Thoracic aorta (tissue), 2 donors: ENCODE results near the gene SERPINA12. TPM values are rescaled to one million over a fixed set of nuclear protein-coding genes. Genes with fewer than 3 reads are reported as not detected.

ENCODE experiments used
- ATAC-seq: fragments of 150-250 bp; one replicate; pipeline ENCODE4 v1.8.0; 2017; ENCODE audit warnings: low read depth; ENCODE audit not compliant: insufficient number of reproducible peaks, low FRiP score
- DNase-seq: peaks from one replicate; pipeline ENCODE4 v3.0.0-alpha.2; 2020; ENCODE audit warnings: low spot score
- H3K27ac ChIP-seq, 2 donors: fragments of 200-600 bp; sonication (generic); 1 replicate in 1 of 2; 2 replicates in 1 of 2; pipeline ENCODE4 v1.5.1; 2016; ENCODE audit warnings: mild to moderate bottlenecking in 2 of 2, moderate library complexity in 2 of 2
- H3K27me3 ChIP-seq: fragments of 200-600 bp; sonication (generic); replicated peaks from 2 replicates; pipeline ENCODE4 v1.6.0; 2016; ENCODE audit warnings: mild to moderate bottlenecking; ENCODE audit not compliant: insufficient read depth
- H3K36me3 ChIP-seq: fragments of 200-600 bp; sonication (generic); one replicate; pipeline ENCODE4 v1.5.1; 2016
- H3K4me1 ChIP-seq, 2 donors: fragments of 200-600 bp; sonication (generic); 1 replicate in 1 of 2; 2 replicates in 1 of 2; pipeline versions ENCODE4 v1.5.1 to v1.6.0; 2016; ENCODE audit warnings: low read depth in 2 of 2, mild to moderate bottlenecking in 1 of 2; ENCODE audit not compliant: control insufficient read depth in 1 of 2
- H3K4me3 ChIP-seq: fragments of 200-600 bp; sonication (generic); 2 replicates; pipeline ENCODE4 v1.5.1; 2016; ENCODE audit warnings: mild to moderate bottlenecking
- H3K9me3 ChIP-seq: fragments of 200-600 bp; sonication (generic); 2 replicates; pipeline ENCODE4 v1.5.1; 2016
- total RNA-seq, 2 donors: library from RNA; depleted of rRNA; stranded (reverse); fragments of >200 nt; gene quantifications; one replicate each; pipeline versions ENCODE4 v1.1.0 to v1.2.3, GENCODE V29; 2016
- TF ChIP-seq, protein P1 (sequence below): fragments of 200-600 bp; sonication (generic); IDR thresholded peaks from one replicate; pipeline ENCODE4 v1.5.1; 2019; ENCODE audit warnings: antibody characterized with exemption

The SERPINA12 gene
- total RNA-seq, 2 donors from 2014 or later = not detected

DNA sequence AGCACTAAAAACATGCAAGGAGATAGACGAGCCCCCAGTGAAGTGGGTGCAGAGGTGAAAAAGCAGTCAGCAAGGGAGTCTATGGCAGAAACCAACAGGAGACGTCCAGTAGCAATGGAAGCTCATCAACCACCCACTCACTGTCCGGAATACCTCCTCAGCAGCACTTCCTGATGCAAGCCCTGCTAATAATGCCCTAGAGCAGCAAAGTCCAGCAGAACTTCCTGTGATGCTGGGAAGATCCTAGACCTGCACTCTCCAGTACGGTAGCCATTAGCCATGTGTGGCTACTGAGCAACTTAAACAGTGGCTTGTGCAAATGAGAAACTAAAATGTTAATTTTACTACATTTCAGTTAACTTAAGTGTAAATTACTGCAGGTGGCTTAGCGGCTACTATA lies 44.2 kb downstream of the SERPINA12 start:
- Histone ChIP-seq H3K27me3 (no peaks in the 10 kb centered on the region), H3K4me1 (no peaks in the 10 kb centered on the region), H3K9me3 (no peaks in the 10 kb centered on the region), H3K27ac (no peak overlapping the region), H3K36me3 (no peaks in the 10 kb centered on the region), H3K4me3 (no peak overlapping the region)
- TF ChIP-seq, protein P1, sequence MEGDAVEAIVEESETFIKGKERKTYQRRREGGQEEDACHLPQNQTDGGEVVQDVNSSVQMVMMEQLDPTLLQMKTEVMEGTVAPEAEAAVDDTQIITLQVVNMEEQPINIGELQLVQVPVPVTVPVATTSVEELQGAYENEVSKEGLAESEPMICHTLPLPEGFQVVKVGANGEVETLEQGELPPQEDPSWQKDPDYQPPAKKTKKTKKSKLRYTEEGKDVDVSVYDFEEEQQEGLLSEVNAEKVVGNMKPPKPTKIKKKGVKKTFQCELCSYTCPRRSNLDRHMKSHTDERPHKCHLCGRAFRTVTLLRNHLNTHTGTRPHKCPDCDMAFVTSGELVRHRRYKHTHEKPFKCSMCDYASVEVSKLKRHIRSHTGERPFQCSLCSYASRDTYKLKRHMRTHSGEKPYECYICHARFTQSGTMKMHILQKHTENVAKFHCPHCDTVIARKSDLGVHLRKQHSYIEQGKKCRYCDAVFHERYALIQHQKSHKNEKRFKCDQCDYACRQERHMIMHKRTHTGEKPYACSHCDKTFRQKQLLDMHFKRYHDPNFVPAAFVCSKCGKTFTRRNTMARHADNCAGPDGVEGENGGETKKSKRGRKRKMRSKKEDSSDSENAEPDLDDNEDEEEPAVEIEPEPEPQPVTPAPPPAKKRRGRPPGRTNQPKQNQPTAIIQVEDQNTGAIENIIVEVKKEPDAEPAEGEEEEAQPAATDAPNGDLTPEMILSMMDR = no peak
- ATAC-seq (no peak), DNase-seq (no peak)

DNA sequence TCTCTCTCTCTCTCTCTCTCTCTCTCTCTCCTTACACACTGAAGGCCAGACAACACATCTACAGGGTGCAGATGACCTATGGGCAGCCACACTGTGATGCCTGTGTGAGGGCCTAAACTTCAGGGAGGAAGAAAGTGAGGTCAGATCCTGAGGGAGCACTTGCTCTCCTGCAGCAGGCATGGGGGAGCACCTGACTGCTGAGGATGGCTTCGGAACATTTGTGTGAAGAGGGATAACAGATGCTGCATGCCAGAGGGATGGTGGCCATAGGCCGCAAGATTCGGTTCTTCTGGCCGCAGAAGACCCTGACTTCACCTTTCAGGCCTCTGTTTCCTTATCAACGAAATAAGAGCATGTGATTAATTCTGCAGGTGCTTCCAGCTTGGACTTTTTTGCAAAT lies 45.0 kb downstream of the SERPINA12 start:
- Histone ChIP-seq H3K27me3 (no peaks in the 10 kb centered on the region), H3K36me3 (no peaks in the 10 kb centered on the region), H3K4me1 (no peaks in the 10 kb centered on the region), H3K27ac (no peak overlapping the region), H3K9me3 (no peaks in the 10 kb centered on the region), H3K4me3 (no peak overlapping the region)
- TF ChIP-seq, protein P1 = no peak
- ATAC-seq = no peak
- DNase-seq = no peak

DNA sequence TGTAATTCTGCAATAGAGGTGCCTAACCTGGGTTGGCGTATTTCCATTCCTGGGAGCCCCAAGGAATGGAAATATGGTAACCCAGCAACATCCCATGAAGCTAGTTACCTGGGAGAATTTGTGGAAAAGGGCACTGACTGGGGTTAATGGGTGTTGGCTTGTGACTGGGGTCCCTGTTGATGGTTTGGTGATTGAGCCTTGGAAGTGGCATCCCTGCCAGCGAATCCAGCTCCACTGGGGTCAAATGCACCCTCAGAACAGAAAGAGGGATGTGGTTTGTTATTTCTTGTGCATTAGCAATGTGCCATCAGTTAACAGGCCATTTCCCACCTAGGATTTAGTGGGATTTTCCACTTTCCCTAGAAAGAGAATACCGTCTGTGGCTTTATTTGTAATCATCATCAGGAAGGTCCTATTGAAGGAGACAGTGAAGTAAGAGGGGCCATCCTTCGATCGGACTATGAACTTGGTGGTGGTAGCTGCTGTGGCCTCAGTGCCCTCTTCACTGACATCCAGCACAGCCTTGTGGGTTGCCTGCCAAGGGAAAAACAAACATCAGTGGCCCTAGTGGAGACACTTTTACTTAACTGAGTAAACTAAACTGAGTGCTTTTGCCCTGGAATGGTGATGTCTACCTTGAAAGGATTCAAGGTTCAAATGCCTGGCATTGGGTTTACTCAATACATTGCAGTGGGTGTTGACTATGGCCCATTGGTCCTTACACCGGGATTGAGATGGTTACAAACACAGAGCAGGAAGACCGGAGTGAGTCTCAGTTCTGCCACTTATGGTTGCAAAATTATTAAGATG lies 46.3 kb downstream of the SERPINA12 start:
- DNase-seq (no peak), ATAC-seq (no peak)
- H3K27me3 ChIP-seq = no peaks in the 10 kb centered on the region
- H3K36me3 ChIP-seq = no peaks in the 10 kb centered on the region
- H3K4me3 ChIP-seq = no peak overlapping the region
- no peak overlapping the region for H3K27ac ChIP-seq
- no peaks in the 10 kb centered on the region for H3K4me1 ChIP-seq
- TF ChIP-seq, protein P1 = no peak
- no peaks in the 10 kb centered on the region for H3K9me3 ChIP-seq

DNA sequence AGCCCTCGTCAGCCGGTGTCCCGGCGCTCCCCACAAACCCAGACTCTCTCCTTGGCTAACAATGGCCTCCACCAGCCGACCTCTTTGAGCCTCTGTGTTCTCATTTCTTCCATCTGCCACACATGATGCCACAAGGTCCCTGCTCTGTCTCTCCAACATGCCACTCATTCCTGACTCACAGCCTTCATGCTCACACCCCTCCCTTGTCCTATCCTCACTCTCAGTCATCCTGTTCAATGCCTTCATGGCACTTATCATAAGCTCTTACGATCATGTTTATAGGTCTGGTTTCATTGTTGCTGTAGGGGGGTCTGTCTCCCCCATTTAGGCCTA lies 47.1 kb downstream of the SERPINA12 start:
- ATAC-seq = no peak
- Histone ChIP-seq H3K27ac (no peak overlapping the region), H3K27me3 (no peaks in the 10 kb centered on the region), H3K4me1 (no peaks in the 10 kb centered on the region), H3K4me3 (no peak overlapping the region), H3K36me3 (no peaks in the 10 kb centered on the region), H3K9me3 (no peaks in the 10 kb centered on the region)
- TF ChIP-seq, protein P1 = no peak
- DNase-seq = no peak

- Histone ChIP-seq H3K4me3 (no peak overlapping the region), H3K27me3 (no peaks in the 10 kb centered on the region), H3K36me3 (no peaks in the 10 kb centered on the region), H3K4me1 (no peaks in the 10 kb centered on the region), H3K9me3 (no peaks in the 10 kb centered on the region), H3K27ac (no peak overlapping the region)
- ATAC-seq (no peak), DNase-seq (no peak)
- TF ChIP-seq, protein P1 = no peak
These were observed 47.6 kb downstream of the SERPINA12 start for GRCh38 chr14:94461526-94462218.
